ENCODE results near the gene USB1.

DNA sequence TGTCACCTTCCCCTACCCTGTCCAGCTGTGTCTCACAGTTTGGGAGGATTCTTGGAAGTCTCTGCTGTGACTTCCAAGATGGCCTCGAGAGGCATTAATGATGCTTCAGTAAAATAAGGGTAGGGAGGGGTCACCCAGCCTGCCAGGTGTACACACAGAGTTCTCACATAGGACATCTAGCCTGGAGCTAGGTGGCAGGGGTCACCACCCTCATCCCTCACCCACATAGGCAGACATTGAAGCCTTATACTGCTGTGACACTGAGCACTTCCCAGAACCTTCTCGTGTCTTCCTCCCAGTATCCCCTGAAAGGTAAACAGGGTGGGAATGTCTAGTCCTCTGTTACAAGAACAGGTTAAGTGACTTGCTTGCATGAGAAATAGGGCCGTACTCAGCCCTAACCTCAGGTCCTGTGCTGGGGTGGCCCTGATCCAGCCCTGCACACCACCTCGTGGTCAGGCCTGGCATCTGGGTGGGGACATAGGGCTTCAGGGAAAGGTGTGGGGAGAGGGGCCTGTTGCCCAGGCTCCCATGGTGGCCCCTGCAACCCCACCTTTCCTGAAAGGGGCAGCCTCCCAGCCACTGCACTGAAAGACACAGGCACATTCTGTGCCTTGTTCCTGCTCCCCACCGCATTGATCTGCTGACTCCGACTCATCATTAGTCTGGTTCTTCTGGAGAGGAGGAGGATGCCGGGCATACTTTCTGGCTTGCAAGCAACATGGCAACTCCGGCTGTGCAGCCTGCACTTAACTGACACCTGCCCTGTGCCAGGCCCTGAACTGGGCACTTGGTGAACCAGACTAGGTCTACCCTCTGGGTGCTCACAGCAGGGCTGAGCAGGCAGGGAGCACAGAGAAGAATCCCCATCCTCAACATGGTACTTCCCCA lies 20.7 kb downstream of the USB1 start:
- TF ChIP-seq, protein P1, sequence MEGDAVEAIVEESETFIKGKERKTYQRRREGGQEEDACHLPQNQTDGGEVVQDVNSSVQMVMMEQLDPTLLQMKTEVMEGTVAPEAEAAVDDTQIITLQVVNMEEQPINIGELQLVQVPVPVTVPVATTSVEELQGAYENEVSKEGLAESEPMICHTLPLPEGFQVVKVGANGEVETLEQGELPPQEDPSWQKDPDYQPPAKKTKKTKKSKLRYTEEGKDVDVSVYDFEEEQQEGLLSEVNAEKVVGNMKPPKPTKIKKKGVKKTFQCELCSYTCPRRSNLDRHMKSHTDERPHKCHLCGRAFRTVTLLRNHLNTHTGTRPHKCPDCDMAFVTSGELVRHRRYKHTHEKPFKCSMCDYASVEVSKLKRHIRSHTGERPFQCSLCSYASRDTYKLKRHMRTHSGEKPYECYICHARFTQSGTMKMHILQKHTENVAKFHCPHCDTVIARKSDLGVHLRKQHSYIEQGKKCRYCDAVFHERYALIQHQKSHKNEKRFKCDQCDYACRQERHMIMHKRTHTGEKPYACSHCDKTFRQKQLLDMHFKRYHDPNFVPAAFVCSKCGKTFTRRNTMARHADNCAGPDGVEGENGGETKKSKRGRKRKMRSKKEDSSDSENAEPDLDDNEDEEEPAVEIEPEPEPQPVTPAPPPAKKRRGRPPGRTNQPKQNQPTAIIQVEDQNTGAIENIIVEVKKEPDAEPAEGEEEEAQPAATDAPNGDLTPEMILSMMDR (conservative IDR thresholded peaks at IDR 0.05; ENCODE audit: low read depth in 2 of 2), result no peak
- TF ChIP-seq EZH2phosphoT487 (IDR thresholded peaks at IDR 0.05; ENCODE audit: unreplicated experiment) (no peak), EZH2 (IDR thresholded peaks at IDR 0.05; ENCODE audit: low read depth, unreplicated experiment) (no peak), JUNB (IDR thresholded peaks at IDR 0.05; ENCODE audit: unreplicated experiment) (no peak), CREB1 (CRISPR knock-in tag; IDR thresholded peaks at IDR 0.05; ENCODE audit: low read depth) (no peak), POLR2AphosphoS5 (IDR thresholded peaks at IDR 0.05; ENCODE audit: low read depth) (0 out of 2 replicates have a peak, but pooled peaks have one; percentile 22), ZNF114 (CRISPR knock-in tag; IDR thresholded peaks at IDR 0.05) (no peak), ZNF331 (CRISPR knock-in tag; IDR thresholded peaks at IDR 0.05; ENCODE audit: low read depth) (no peak)
- TF ChIP-seq, protein P2, sequence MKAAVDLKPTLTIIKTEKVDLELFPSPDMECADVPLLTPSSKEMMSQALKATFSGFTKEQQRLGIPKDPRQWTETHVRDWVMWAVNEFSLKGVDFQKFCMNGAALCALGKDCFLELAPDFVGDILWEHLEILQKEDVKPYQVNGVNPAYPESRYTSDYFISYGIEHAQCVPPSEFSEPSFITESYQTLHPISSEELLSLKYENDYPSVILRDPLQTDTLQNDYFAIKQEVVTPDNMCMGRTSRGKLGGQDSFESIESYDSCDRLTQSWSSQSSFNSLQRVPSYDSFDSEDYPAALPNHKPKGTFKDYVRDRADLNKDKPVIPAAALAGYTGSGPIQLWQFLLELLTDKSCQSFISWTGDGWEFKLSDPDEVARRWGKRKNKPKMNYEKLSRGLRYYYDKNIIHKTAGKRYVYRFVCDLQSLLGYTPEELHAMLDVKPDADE (IDR thresholded peaks at IDR 0.05), result no peak
- TF ChIP-seq, protein P3, sequence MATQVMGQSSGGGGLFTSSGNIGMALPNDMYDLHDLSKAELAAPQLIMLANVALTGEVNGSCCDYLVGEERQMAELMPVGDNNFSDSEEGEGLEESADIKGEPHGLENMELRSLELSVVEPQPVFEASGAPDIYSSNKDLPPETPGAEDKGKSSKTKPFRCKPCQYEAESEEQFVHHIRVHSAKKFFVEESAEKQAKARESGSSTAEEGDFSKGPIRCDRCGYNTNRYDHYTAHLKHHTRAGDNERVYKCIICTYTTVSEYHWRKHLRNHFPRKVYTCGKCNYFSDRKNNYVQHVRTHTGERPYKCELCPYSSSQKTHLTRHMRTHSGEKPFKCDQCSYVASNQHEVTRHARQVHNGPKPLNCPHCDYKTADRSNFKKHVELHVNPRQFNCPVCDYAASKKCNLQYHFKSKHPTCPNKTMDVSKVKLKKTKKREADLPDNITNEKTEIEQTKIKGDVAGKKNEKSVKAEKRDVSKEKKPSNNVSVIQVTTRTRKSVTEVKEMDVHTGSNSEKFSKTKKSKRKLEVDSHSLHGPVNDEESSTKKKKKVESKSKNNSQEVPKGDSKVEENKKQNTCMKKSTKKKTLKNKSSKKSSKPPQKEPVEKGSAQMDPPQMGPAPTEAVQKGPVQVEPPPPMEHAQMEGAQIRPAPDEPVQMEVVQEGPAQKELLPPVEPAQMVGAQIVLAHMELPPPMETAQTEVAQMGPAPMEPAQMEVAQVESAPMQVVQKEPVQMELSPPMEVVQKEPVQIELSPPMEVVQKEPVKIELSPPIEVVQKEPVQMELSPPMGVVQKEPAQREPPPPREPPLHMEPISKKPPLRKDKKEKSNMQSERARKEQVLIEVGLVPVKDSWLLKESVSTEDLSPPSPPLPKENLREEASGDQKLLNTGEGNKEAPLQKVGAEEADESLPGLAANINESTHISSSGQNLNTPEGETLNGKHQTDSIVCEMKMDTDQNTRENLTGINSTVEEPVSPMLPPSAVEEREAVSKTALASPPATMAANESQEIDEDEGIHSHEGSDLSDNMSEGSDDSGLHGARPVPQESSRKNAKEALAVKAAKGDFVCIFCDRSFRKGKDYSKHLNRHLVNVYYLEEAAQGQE (IDR thresholded peaks at IDR 0.05; ENCODE audit: unreplicated experiment), result no peak
- TF ChIP-seq, protein P4, sequence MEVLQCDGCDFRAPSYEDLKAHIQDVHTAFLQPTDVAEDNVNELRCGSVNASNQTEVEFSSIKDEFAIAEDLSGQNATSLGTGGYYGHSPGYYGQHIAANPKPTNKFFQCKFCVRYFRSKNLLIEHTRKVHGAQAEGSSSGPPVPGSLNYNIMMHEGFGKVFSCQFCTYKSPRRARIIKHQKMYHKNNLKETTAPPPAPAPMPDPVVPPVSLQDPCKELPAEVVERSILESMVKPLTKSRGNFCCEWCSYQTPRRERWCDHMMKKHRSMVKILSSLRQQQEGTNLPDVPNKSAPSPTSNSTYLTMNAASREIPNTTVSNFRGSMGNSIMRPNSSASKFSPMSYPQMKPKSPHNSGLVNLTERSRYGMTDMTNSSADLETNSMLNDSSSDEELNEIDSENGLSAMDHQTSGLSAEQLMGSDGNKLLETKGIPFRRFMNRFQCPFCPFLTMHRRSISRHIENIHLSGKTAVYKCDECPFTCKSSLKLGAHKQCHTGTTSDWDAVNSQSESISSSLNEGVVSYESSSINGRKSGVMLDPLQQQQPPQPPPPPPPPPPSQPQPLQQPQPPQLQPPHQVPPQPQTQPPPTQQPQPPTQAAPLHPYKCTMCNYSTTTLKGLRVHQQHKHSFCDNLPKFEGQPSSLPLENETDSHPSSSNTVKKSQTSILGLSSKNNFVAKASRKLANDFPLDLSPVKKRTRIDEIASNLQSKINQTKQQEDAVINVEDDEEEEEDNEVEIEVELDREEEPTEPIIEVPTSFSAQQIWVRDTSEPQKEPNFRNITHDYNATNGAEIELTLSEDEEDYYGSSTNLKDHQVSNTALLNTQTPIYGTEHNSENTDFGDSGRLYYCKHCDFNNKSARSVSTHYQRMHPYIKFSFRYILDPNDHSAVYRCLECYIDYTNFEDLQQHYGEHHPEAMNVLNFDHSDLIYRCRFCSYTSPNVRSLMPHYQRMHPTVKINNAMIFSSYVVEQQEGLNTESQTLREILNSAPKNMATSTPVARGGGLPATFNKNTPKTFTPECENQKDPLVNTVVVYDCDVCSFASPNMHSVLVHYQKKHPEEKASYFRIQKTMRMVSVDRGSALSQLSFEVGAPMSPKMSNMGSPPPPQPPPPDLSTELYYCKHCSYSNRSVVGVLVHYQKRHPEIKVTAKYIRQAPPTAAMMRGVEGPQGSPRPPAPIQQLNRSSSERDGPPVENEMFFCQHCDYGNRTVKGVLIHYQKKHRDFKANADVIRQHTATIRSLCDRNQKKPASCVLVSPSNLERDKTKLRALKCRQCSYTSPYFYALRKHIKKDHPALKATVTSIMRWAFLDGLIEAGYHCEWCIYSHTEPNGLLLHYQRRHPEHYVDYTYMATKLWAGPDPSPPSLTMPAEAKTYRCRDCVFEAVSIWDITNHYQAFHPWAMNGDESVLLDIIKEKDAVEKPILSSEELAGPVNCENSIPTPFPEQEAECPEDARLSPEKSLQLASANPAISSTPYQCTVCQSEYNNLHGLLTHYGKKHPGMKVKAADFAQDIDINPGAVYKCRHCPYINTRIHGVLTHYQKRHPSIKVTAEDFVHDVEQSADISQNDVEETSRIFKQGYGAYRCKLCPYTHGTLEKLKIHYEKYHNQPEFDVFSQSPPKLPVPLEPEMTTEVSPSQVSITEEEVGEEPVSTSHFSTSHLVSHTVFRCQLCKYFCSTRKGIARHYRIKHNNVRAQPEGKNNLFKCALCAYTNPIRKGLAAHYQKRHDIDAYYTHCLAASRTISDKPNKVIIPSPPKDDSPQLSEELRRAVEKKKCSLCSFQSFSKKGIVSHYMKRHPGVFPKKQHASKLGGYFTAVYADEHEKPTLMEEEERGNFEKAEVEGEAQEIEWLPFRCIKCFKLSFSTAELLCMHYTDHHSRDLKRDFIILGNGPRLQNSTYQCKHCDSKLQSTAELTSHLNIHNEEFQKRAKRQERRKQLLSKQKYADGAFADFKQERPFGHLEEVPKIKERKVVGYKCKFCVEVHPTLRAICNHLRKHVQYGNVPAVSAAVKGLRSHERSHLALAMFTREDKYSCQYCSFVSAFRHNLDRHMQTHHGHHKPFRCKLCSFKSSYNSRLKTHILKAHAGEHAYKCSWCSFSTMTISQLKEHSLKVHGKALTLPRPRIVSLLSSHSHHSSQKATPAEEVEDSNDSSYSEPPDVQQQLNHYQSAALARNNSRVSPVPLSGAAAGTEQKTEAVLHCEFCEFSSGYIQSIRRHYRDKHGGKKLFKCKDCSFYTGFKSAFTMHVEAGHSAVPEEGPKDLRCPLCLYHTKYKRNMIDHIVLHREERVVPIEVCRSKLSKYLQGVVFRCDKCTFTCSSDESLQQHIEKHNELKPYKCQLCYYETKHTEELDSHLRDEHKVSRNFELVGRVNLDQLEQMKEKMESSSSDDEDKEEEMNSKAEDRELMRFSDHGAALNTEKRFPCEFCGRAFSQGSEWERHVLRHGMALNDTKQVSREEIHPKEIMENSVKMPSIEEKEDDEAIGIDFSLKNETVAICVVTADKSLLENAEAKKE (CRISPR knock-in tag; IDR thresholded peaks at IDR 0.05), result no peak

All from GM23338 (cell line).